Stimulated activated CD4-positive, alpha-beta T cell treated with anti-CD3 and anti-CD28 coated beads, Interleukin-4, amount 100 ng/mL, for 4 hours (primary cell): Measurements from ENCODE around the gene BCL2.
A peak's percentile ranks its signal among the peaks of the same experiment; 100 is the strongest.
"Not testable (repeated sequence)": the region's sequence is repeated elsewhere in the genome, so short reads cannot be mapped to it uniquely, and the experiment has no call there.

Source experiments
- DNase-seq, 2 experiments: peaks; one replicate each; pipeline ENCODE4 v3.0.0-alpha.2; 2020

The BCL2 gene

DNA sequence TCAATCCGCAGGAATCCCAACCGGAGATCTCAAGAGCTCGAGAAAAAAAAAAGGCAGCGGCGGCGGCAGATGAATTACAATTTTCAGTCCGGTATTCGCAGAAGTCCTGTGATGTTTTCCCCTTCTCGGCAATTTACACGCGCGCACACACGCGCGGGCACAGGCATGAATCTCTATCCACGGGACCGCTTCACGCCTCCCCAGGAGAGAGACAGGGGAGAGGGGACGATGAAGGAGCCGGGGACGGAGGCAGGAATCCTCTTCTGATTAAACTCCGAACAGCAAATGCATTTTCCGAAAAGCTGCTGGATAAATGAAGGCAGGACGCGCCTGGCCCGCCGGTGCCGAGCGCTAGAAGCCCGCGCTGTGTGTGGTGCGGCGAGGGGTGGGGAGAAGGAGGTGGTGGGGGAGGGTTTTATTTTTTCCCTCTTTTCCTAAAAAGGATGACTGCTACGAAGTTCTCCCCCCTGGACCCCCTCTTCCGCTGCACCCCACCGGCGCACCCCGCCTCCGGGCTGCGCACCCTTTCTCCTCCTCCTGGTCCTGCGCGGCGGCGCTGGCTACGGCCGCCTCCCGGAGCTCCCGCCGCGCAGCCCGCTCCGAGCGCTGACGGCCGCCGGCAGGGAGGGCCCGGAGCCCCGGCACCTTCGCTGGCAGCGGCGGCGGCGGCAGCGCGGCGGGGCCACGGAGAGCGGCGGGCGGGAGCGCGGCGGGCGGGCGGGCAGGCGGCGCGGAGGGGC lies at the start of gene BCL2:
TSS of gene BCL2 (minus strand) at position 387 of the 740 bp plus-strand sequence.
- DNase-seq: no peak

DNA sequence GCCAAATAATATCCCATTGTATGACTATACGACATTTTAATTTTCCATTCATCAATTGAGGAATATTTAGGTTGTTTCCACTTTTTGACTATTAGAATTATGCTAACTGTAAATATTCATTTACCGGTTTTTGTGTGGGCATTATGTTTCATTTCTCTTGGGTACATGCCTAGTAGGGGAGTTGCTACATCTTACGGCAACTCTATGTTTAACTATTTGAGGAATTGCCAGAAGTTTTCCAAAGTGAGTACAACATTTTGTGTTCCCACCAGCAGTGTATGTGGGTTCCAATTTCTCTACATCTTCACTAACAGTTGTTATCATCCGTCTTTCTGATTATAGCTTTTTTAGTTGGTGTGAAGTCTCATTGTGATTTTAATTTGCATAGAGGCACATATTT lies 49.0 kb upstream of the BCL2 start:
- no peak for DNase-seq

- DNase-seq: peak; percentile 76 to 83
These were observed 47.7 kb upstream of the BCL2 start, which contains the start of gene KDSR for GRCh38 chr18:63367053-63367953. TSS of gene KDSR (minus strand) at chr18:63367206. CDS start at chr18:63367118, 88 bp downstream.

DNA sequence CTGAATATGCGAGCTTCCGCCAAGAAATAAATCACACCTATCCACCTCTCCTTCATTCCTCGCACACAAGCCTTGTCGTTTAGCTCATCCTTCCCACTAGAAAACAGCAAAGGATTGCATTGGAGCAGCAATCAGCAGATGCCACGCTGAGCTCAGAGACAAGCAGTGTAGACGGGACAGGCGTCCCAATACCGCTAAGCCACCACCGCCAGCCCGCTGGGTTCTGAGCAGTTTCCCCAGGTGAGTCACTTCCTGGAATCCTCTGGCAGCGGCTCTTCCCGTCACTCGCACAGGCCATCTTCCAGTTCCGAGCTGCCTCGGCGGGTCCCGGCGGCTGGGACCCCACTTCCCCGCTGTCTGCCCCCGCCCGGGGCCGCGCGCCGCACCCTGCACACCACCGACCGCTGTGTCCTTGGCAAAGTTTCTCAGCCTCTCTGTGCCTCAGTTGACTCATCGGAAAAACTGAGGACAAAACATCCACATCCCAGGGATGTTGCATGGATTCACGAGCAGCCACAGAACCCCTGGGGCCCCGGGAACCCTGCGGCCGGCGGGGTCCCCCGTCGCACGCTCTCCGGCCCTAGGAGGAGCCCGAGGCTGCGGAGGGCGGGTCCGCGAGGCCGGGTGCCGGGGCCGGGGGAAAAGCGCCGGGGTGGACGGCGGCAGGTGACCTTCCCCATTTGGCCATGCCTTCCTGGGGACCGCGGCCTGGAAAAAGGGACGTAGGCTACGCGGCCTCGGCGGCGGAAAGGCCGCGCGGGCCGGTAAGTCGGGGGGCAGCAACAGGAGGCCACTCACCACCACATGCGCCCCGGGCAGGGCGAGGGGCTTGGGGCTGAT lies 46.9 kb upstream of the BCL2 start:
- peak; percentile 60 to 76 for DNase-seq

DNA sequence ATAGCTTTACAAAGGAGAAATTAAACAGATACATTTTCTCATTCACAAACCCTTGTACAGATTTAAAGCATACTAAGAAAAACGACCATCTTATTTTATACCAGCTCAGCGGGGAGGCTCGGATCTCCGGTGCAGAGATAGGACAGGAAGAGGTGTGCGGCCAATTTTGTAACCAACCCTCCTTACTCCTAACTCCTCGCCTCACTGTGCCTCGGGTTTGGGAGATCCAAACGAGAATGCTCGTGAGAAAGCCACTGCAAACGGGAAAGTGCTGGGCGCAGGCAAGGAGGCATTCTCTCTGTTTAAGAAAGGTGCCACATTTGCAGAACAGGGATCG lies 46.3 kb upstream of the BCL2 start:
- no peak for DNase-seq

DNA sequence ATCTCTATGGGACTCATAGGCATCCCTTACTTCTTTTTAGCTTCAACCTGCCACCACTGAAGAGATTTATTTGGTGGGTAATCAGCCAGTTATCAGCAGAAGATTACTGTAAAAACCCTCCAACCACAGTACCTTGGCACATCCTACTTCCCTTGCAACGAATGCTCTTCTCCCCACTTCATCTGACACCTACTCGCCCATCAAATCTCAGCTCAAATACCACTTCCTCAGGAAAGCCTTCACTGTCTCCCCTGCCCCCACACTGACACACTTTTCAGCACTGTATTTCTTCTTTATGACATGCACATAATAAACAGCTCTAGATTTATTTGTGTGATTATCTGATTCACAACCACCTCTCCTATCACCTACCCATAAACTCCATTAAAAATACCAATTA lies 44.4 kb upstream of the BCL2 start:
- DNase-seq: peak in 1 of 2 experiments; percentile 31

GRCh38 chr18:63363420-63363819 lies 43.9 kb upstream of the BCL2 start:
- not testable (repeated sequence) for DNase-seq

DNA sequence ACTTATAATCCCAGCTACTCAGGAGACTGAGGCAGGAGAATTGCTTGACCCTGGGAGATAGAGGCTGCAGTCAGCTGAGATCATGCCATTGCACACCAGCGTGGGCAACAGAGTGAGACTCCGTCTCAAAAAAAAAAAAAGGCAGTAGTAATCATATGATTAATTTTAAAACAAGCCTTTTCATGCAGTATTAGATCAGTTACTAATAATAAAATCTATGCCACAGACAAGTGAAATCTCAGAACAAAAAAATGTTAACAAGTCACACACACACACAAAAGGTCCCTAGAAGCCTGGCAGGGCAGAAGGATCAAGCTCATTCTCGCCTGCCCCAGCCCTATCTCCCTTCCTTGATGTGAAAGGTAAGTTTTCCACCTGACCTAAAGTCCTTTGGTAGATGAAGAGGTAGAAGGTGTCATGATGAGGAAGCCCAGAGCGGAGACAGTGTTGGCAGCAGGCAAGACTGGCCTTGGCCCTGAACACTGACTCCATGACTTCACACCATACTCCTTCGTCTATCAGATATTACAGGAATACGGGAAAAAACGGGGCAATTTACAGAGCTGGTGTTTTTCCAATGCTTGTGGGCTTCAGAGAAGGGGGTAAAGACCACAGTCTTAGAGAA lies 36.8 kb upstream of the BCL2 start:
- DNase-seq: no peak

- no peak for DNase-seq
These were observed 30.7 kb upstream of the BCL2 start for GRCh38 chr18:63350230-63350629.

DNA sequence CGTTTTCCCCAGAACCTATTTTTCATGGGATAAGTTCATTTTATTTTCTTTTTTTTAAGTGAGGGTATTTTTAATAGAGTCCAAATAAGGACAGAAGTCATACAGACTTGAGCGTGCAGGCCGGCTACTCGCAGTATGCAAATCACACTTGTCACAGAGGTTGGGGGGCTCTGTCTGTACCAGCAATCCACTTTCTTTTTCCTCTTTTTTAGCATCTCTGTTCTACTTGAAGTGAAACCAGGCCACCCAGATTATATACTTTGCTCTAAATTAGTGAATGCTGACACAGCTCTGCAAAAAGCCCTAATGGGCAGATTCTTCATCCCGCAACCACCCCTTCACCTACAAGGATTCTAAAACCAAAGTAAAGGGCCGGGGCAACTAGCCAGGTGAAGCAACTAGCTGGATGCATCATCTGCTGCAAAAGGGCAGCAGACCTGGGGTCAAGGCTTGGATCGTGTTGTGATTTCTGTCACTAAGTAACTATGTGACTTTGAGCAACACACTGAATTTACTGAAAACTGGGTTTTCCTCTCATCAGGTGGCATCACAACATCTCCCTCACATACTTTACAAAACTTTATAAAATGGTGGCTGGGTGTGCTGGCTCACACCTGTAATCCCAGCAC lies 29.1 kb upstream of the BCL2 start:
- DNase-seq: no peak

GRCh38 chr18:63346480-63347183 lies 27.1 kb upstream of the BCL2 start:
- DNase-seq: no peak

DNA sequence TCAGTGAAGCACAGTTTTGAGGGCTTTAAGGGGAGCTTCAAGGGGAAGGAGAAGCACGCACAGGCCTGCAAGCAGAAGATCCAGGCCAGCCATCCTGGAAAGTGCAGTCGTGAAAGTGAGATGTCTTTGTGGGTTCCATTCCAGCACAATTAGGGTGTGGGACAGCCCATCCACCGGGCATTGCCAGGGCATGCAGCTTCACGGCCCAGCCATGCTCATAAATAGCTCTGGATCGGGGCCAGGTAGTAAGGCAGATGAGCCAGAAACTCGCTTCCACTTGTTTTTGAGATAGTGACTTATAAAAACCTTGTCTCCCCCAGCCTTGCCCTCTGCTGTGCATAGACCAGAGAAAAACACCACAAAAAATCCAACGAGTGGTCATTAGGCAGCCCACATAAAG lies 26.5 kb upstream of the BCL2 start:
- DNase-seq: no peak

- no peak for DNase-seq
These were observed 25.3 kb upstream of the BCL2 start for GRCh38 chr18:63344918-63345317.

DNA sequence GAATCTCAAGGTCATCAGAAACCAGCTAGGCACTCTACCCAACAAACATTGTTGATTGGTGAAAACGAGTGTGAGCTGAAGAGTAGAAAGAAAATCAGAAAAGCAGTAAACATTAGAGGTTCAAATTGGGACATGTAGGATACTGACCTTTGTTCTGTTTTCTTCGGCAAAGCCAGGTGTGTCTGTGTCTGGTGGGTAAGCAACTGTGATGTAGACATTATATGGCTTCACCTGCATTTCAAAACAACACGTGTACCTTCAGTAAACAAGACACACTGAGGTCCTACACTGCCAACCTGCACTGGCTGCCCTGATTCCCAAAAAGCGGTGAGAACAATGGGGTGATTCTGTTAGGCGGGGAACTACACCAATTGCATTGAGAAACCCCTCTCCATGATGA lies 24.7 kb upstream of the BCL2 start:
- DNase-seq: no peak

GRCh38 chr18:63342206-63342605 lies 22.6 kb upstream of the BCL2 start:
- DNase-seq: peak in 1 of 2 experiments; percentile 19

- DNase-seq: peak in 1 of 2 experiments; percentile 29
These were observed 20.4 kb upstream of the BCL2 start for GRCh38 chr18:63339920-63340484.

- DNase-seq: no peak
These were observed 17.0 kb upstream of the BCL2 start for GRCh38 chr18:63336366-63337099.

- DNase-seq: no peak
These were observed 11.5 kb upstream of the BCL2 start for GRCh38 chr18:63331105-63331504.

- no peak for DNase-seq
These were observed 10.0 kb upstream of the BCL2 start for GRCh38 chr18:63329431-63330145.

GRCh38 chr18:63326011-63326410 lies 6.4 kb upstream of the BCL2 start:
- DNase-seq: no peak
